ENCODE results near the gene PIN1.

DNA sequence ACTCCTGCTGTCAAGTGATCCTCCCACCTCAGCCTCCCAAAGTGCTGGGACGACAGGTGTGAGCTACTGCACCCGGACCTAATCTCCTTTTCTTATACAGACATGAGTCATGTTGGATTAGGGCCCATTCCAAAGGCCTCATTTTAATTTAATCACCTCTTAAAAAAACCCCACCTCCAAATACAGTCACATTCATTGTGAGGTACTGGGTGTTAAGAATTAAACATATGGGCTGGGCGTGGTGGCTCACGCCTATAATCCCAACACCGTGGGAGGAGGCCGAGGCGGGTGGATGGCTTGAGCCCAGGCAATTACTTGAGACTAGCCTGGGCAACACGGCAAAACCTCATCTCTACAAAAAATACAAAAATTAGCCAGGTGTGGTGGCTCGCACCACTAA, 46.6 kb downstream of the PIN1 start:
- TF ChIP-seq, protein P1, sequence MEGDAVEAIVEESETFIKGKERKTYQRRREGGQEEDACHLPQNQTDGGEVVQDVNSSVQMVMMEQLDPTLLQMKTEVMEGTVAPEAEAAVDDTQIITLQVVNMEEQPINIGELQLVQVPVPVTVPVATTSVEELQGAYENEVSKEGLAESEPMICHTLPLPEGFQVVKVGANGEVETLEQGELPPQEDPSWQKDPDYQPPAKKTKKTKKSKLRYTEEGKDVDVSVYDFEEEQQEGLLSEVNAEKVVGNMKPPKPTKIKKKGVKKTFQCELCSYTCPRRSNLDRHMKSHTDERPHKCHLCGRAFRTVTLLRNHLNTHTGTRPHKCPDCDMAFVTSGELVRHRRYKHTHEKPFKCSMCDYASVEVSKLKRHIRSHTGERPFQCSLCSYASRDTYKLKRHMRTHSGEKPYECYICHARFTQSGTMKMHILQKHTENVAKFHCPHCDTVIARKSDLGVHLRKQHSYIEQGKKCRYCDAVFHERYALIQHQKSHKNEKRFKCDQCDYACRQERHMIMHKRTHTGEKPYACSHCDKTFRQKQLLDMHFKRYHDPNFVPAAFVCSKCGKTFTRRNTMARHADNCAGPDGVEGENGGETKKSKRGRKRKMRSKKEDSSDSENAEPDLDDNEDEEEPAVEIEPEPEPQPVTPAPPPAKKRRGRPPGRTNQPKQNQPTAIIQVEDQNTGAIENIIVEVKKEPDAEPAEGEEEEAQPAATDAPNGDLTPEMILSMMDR (IDR thresholded peaks at IDR 0.05; ENCODE audit: poor library complexity, severe bottlenecking) = no peak
- no peak for TF ChIP-seq POLR2AphosphoS5 (IDR thresholded peaks at IDR 0.05)
